CD4-positive, alpha-beta T cell treated with Interleukin-6 at 100 ng/mL for 8 hours (primary cell): ENCODE measurements around the gene SUFU.

Experiments used
- DNase-seq: peaks from one replicate; pipeline ENCODE4 v3.0.0-alpha.2; 2020; ENCODE audit warnings: mixed read lengths, low spot score

The SUFU gene

DNA sequence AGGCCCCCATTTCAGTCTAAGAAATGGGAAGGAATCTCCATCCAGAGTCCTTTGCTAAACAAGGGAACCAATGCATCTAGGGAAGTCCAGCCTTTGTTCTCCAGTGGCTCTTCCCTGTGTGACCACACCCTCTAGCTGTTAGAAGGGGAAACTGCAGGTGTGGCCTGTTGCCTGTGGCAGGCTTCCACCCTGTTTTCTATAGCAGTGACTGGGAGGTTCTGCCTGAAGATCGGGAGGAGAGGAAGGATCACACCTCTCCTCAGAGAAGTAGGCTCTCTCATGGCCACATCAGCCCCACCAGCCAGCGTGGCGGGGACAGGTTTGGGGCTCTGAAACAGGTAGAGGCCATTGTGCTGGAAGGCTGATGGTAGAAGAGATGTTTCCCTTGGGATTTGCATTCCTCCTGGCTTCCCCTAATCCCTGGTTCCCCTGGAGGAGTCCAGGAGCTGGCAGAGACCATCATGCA is 92.8 kb downstream of the SUFU start:
- peak; percentile 18 for DNase-seq

- DNase-seq, result no peak
Observed at GRCh38 chr10:102597131-102597991, 93.6 kb downstream of the SUFU start.

DNA sequence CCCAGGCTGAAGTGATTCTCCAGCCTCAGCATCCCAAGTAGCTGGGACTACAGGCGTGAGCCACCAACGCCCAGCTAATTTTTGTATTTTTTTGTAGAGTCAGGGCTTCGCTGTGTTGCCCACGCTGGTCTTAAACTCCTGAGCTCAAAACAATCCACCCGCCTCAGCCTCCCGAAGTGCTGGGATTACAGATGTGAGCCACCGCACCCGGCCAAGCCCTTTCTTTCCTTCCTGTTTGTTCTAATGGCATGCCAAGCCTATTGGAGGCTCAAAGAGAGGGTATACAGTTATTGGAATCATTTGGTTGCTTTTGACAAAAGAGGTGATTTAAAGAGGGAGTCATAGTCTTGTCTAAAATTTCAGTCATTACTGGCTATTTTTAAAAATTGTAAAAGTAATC is 94.5 kb downstream of the SUFU start:
- no peak for DNase-seq

GRCh38 chr10:102599565-102600327 is 96.0 kb downstream of the SUFU start:
- no peak for DNase-seq

GRCh38 chr10:102600816-102601215 is 97.0 kb downstream of the SUFU start:
- no peak for DNase-seq

DNA sequence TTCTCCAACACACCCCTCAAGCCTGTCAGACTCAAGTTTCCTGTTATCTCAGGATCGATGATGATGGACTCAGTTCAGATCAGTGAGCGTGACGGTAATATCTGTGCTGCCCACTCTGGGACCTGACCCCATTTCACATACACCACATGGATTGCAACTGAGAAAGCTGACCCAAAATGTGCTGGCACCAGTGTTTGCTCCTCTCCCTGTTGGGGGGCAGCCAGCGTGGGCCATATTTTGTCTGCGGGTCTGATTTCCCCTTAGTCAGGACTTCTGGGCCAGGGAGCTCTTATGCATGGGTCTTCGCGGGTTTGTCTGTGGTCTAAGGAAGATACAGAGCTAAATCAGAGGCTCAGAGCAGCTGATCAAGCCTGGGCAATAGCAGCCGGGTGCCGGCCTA is 97.9 kb downstream of the SUFU start:
- DNase-seq, result no peak

DNA sequence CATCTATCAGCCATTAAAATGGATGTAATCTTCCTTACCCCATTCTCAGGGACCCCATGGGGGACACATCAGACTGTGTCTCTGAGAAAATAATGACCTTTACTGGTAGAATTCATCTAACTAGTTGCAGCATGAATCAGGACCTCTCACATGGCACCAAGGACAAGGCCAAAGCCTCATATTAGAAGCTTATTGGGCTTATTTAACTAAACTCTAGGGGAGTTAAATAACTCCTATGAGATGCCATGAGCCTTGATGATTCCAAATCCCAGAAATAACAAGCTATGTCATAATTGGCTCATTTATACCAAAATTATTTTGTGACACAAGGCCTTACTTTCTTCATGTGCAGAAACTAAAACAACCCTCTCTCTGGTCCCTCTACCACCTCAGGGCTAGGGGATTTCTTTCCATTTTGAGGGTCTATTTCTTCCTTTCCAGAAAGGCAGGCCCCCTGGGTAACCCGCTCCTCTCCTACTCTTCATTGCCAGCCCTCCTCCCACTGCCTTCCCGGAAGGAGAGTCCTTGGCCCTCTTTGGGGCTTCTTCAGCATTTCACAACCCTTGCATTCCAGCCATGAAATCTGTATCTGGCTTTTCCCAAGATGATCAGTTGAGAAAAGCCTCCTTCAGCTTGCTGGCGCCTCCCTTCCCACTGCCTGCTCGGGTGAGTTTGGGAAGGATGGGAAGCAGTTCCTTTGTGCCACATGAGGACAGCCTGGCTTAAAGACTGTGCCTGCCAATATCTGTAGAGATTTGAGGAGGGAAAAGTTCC is 98.7 kb downstream of the SUFU start:
- DNase-seq, result no peak

- no peak for DNase-seq
Observed at GRCh38 chr10:102603946-102604345, 100.2 kb downstream of the SUFU start.

- DNase-seq, result no peak
Observed at GRCh38 chr10:102604439-102604841, 100.7 kb downstream of the SUFU start.

- DNase-seq, result no peak
Observed at GRCh38 chr10:102605712-102606111, 101.9 kb downstream of the SUFU start.

- DNase-seq, result no peak
Observed at GRCh38 chr10:102608487-102608886, 104.7 kb downstream of the SUFU start.

GRCh38 chr10:102610441-102610887 is 106.7 kb downstream of the SUFU start:
- DNase-seq, result no peak

- DNase-seq, result no peak
Observed at GRCh38 chr10:102611514-102612087, 107.8 kb downstream of the SUFU start.

DNA sequence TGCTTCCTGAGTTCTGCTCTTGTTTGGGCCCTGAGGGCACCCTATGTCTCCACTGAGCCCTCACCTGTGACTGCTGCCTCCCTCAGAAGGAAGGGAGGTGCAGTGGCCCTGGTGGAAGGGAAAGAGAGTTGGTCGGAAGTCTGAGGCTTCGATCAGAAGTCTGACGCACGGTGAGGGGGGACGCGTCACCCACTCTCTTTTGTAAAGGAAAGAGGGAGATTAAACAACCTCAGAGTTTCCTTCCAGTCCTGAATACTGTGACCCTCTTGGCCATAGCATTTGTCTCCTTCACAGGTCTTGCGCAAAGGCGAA is 109.1 kb downstream of the SUFU start:
- peak; percentile 45 for DNase-seq

DNA sequence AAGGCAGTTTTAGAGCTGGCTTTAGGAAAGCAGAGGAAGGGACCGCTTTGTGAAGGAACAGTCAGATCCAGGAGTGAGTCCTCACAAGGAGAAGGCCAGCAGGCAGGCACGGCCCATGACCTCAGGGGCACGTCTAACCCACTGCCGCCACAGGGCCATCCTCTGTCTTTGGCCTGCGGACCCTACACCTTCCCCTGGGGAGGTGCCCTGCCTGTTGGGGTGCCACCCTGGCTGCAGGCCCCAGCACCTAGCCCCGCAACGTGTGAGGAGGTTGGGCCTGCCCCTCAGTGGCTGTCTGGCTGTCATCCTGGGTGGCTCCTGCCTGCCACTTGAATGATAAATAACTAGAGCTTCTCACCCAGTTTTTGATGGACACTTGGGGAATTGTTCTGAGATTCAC is 109.5 kb downstream of the SUFU start:
- DNase-seq, result no peak

- DNase-seq, result no peak
Observed at GRCh38 chr10:102613785-102614184, 110.0 kb downstream of the SUFU start.

- DNase-seq, result no peak
Observed at GRCh38 chr10:102614888-102615287, 111.1 kb downstream of the SUFU start.

- no peak for DNase-seq
Observed at GRCh38 chr10:102615361-102615760, 111.6 kb downstream of the SUFU start.

DNA sequence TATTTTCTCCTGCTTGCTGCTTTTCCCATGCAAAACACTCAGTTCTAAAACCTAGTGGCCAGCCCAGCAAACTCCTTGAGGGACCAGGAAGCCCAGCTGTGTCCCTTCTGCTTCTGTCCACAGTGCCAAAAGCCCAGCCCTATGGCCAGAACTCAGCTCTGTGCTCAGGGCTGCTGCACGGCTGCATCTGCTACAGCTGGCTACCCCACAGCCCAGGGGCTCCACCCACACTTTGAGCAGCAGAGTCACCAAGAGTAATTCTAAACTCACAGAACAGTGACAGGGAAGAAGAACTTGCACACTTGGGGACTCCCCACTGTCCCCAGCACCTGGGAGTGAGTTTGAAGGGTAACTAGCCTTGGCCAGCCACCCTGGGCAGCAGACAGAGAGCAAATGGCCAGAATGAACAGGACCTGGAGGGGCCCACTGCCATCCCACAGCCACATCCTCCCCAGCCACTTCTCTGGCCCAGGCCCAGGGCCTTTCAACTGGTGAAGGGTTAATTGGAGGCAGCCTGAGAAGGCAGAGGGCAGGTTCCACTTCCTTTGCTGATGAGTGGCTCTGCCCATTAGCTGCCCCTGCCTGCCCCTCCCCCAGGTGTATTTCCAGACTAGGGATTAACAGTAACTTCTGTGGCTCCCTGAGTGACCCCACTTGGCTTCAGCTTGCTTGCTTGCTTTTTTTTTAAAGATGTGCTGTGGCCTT is 112.4 kb downstream of the SUFU start:
- no peak for DNase-seq

- no peak for DNase-seq
Observed at GRCh38 chr10:102617041-102617440, 113.3 kb downstream of the SUFU start.

- DNase-seq, result no peak
Observed at GRCh38 chr10:102617816-102618215, 114.0 kb downstream of the SUFU start.
